Hepatocyte (in vitro differentiated cells): ENCODE results near the gene MPND. TPM values are rescaled to one million over a fixed set of nuclear protein-coding genes. Genes with fewer than 3 reads are reported as not detected.
A peak's percentile ranks its signal among the peaks of the same experiment; 100 is the strongest.

Experiments used
- DNase-seq: peaks from one replicate; pipeline ENCODE4 v3.0.0-alpha.2; 2016; ENCODE audit warnings: low spot score
- H2AFZ ChIP-seq: fragments of 200-600 bp; sonication (generic); 2 replicates; pipeline ENCODE4 v1.6.0; 2016; ENCODE audit warnings: antibody characterized with exemption, mild to moderate bottlenecking
- H3K27ac ChIP-seq: fragments of 200-600 bp; sonication (generic); 2 replicates; pipeline ENCODE4 v1.5.1; 2016; ENCODE audit warnings: mild to moderate bottlenecking
- H3K27me3 ChIP-seq: fragments of 200-600 bp; sonication (generic); 2 replicates; pipeline ENCODE4 v1.6.1; 2016
- H3K36me3 ChIP-seq: fragments of 200-600 bp; sonication (generic); replicated peaks from 2 replicates; pipeline ENCODE4 v1.5.1; 2016; ENCODE audit warnings: low read depth; ENCODE audit not compliant: insufficient read depth
- H3K4me1 ChIP-seq: fragments of 200-600 bp; sonication (generic); 2 replicates; pipeline ENCODE4 v1.5.1; 2016; ENCODE audit warnings: mild to moderate bottlenecking, moderate library complexity; ENCODE audit not compliant: insufficient read depth
- H3K4me2 ChIP-seq: fragments of 200-600 bp; sonication (generic); 2 replicates; pipeline ENCODE4 v1.6.0; 2016
- H3K4me3 ChIP-seq: fragments of 200-600 bp; sonication (generic); 2 replicates; pipeline ENCODE4 v1.5.1; 2016; ENCODE audit warnings: mild to moderate bottlenecking
- H3K79me2 ChIP-seq: fragments of 200-600 bp; sonication (generic); 2 replicates; pipeline ENCODE4 v1.6.0; 2017; ENCODE audit warnings: mild to moderate bottlenecking
- H3K9me2 ChIP-seq: fragments of 200-600 bp; sonication (generic); replicated peaks from 2 replicates; pipeline ENCODE4 v1.6.0; 2017; ENCODE audit warnings: mild to moderate bottlenecking; ENCODE audit not compliant: insufficient read depth
- H3K9me3 ChIP-seq: fragments of 200-600 bp; sonication (generic); 2 replicates; pipeline ENCODE4 v1.5.1; 2016; ENCODE audit warnings: low read depth, mild to moderate bottlenecking
- H4K20me1 ChIP-seq: fragments of 200-600 bp; sonication (generic); 2 replicates; pipeline ENCODE4 v1.6.0; 2016; ENCODE audit warnings: mild to moderate bottlenecking; ENCODE audit not compliant: insufficient read depth, poor library complexity, severe bottlenecking
- EZH2 ChIP-seq: fragments of 200-600 bp; sonication (generic); IDR thresholded peaks from 2 replicates; pipeline ENCODE4 v1.6.1; 2016; ENCODE audit warnings: antibody characterized with exemption, mild to moderate bottlenecking, borderline replicate concordance
- EZH2phosphoT487 ChIP-seq: fragments of 200-600 bp; sonication (generic); IDR thresholded peaks from one replicate; pipeline ENCODE4 v1.6.1; 2018; ENCODE audit warnings: antibody characterized with exemption, mild to moderate bottlenecking, low read depth, moderate library complexity; ENCODE audit not compliant: unreplicated experiment, severe bottlenecking
- WGBS: methylation state at CpG from one replicate; pipeline ENCODE4 v1.1.6; 2016; ENCODE audit warnings: low lambda C conversion rate; ENCODE audit errors: missing lambda C conversion rate; 5-methylcytosine and 5-hydroxymethylcytosine counted together
- polyA plus RNA-seq: library from polyadenylated mRNA; unstranded; fragments of >200 nt; fragmentation: Nextera tagmentation; extraction: Ambion mirVana; gene quantifications from 2 replicates; pipeline ENCODE4 v1.2.1, GENCODE V29; 2016
- total RNA-seq: library from RNA; depleted of rRNA; stranded (reverse); fragments of >200 nt; gene quantifications from 2 replicates; pipeline ENCODE4 v1.2.3, GENCODE V29; 2014
- TF ChIP-seq, protein P1 (sequence below): fragments of 200-600 bp; sonication (generic); IDR thresholded peaks from 2 replicates; pipeline ENCODE4 v1.5.1; 2016; ENCODE audit warnings: antibody characterized with exemption, mild to moderate bottlenecking; ENCODE audit not compliant: poor library complexity

MPND gene
- total and polyA plus RNA-seq, 2 experiments from 2014 or later = 16.6 to 21.9 TPM

DNA sequence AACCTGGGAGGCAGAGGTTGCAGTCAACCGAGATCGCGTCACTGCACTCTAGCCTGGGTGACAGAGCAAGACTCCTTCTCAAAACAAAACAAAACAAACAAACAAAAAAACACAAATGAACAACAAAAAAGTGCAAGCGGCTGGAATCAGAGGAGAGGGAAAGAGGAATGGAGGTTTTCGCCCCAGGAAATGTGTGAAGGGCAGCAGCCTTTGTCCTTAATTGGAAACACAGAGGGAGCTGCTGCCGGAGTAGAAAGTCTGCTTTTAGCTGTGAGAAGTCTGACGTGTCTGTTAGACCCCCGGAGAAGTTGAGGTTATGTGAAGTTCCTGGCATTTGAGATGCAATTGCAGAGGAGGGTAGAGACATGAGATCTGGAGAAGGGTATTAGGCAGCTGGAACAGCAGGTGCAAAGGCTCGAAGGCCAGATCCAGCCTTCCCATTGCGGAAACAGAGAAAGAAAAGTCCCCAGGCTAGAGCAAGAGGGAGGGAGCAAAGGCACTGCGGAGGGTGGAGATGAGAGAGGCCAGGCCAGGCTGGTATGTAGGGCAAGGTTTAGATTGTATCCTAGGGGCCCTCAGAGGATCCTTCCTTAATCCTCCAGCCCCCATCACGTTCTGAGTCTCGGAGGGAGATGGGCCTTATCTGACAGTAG lies 41.6 kb upstream of the MPND start:
- no peak overlapping the region for H3K4me2 ChIP-seq
- H4K20me1 ChIP-seq = no peaks in the 10 kb centered on the region
- H3K36me3 ChIP-seq = no peaks in the 10 kb centered on the region
- no peaks in the 10 kb centered on the region for H3K4me1 ChIP-seq
- peak overlapping the region; percentile 10 for H2AFZ ChIP-seq
- 58% methylated on average over 13 of the region's 13 CpGs for WGBS
- no peak overlapping the region for H3K4me3 ChIP-seq
- DNase-seq = no peak
- no peaks in the 10 kb centered on the region for H3K27me3 ChIP-seq
- no peak overlapping the region for H3K27ac ChIP-seq
- H3K79me2 ChIP-seq = no peaks in the 10 kb centered on the region
- TF ChIP-seq EZH2 (no peak), EZH2phosphoT487 (no peak)
- TF ChIP-seq, protein P1, sequence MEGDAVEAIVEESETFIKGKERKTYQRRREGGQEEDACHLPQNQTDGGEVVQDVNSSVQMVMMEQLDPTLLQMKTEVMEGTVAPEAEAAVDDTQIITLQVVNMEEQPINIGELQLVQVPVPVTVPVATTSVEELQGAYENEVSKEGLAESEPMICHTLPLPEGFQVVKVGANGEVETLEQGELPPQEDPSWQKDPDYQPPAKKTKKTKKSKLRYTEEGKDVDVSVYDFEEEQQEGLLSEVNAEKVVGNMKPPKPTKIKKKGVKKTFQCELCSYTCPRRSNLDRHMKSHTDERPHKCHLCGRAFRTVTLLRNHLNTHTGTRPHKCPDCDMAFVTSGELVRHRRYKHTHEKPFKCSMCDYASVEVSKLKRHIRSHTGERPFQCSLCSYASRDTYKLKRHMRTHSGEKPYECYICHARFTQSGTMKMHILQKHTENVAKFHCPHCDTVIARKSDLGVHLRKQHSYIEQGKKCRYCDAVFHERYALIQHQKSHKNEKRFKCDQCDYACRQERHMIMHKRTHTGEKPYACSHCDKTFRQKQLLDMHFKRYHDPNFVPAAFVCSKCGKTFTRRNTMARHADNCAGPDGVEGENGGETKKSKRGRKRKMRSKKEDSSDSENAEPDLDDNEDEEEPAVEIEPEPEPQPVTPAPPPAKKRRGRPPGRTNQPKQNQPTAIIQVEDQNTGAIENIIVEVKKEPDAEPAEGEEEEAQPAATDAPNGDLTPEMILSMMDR = no peak
- H3K9me2 ChIP-seq = no peaks in the 10 kb centered on the region
- no peaks in the 10 kb centered on the region for H3K9me3 ChIP-seq

DNA sequence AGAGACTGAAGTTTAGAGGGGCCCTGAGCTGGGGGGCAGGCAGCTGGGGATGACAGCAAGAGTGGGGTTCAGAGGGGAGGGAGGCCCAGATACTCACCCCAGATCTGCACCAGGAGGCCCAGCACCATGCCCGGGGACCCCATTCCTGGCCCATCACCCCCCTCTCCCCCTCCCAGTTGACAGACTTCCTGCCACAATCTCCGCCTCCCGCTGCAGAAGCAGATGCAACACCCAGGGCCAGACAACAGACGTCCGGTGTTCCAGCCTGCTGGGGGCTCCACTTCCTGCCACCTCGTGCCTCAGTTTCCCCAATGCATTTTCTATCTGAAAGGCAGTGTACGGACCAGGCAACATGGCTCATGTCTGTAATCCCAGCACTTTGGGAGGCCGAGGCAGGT lies 41.1 kb upstream of the MPND start, which contains the start of gene TMIGD2:
TSS of gene TMIGD2 (minus strand) at position 147 of the 398 bp plus-strand sequence. CDS start at position 143, 4 bp downstream.
- Histone ChIP-seq H4K20me1 (no peaks in the 10 kb centered on the region), H3K9me2 (no peaks in the 10 kb centered on the region), H3K36me3 (no peaks in the 10 kb centered on the region), H3K27me3 (no peaks in the 10 kb centered on the region), H2AFZ (peak within 1 kb of the TSS; percentile 10), H3K4me3 (no peak within 1 kb of the TSS), H3K4me2 (no peak within 1 kb of the TSS), H3K9me3 (no peaks in the 10 kb centered on the region), H3K27ac (no peak within 1 kb of the TSS), H3K79me2 (no peaks in the 10 kb centered on the region), H3K4me1 (no peaks in the 10 kb centered on the region)
- TF ChIP-seq, protein P1 = no peak
- TF ChIP-seq EZH2phosphoT487 (no peak), EZH2 (no peak)
- WGBS = 79% methylated on average over 6 of the region's 8 CpGs
- no peak for DNase-seq

DNA sequence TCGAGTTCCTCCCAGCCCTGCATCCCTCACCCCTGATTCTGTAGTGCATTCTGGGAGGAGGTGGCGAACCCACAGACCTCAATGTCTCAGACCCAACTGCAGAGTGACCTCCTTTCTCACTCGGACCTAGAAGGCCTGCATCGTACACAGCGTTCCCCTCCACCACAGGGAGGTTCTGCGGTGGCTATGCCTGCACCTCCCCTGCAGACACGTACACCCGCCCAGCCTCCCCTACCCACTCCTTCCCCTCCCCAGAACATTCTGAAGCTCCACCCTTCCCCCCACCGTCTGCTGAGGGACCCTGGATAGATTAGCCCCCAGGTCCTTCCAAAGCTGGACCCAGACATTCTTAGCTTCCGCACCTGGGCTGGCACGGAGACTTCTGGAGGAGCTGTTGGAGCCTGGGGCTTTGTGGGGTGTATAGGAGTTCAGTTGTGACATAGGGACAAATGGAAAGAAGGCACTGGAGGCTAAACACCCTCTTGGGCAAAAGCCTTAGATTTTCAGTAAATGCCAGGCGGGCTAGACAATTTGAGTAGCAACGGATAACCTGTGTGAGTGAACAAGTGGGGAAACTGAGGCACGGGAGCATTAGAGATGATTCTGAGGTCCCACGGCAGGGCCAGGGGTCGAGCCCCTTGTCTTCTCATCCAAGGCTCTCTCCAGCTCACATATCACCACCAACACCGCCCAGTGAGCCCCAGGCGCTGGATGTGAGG lies 39.4 kb upstream of the MPND start:
- H3K9me3 ChIP-seq = no peaks in the 10 kb centered on the region
- no peaks in the 10 kb centered on the region for H3K79me2 ChIP-seq
- H3K9me2 ChIP-seq = no peaks in the 10 kb centered on the region
- no peak overlapping the region for H3K4me3 ChIP-seq
- H3K27me3 ChIP-seq = no peaks in the 10 kb centered on the region
- no peaks in the 10 kb centered on the region for H3K36me3 ChIP-seq
- H4K20me1 ChIP-seq = no peaks in the 10 kb centered on the region
- no peak for DNase-seq
- H2AFZ ChIP-seq = peak overlapping the region; percentile 63
- TF ChIP-seq EZH2phosphoT487 (no peak), EZH2 (no peak)
- TF ChIP-seq, protein P1 = no peak
- no peak overlapping the region for H3K27ac ChIP-seq
- H3K4me2 ChIP-seq = peak overlapping the region; percentile 79
- 64% methylated on average over 17 of the region's 18 CpGs for WGBS
- H3K4me1 ChIP-seq = no peaks in the 10 kb centered on the region
